ENCODE results near the gene TMEM108. TPM values are rescaled to one million over a fixed set of nuclear protein-coding genes. Genes with fewer than 3 reads are reported as not detected.

The TMEM108 gene
- total and polyA plus RNA-seq, 2 of the 4 experiments (the other 2 are of a cell fraction) = 0.18 to 2.2 TPM

GRCh38 chr3:133081016-133081415 is 42.8 kb downstream of the TMEM108 start:
- POLR2A ChIA-PET (ENCODE audit: unreplicated experiment) = interaction anchor here (0.6 kb wide), 1 partner anchor 1461 kb away, joined by 3 read pairs; no protein-coding TSS in a partner anchor
- no peak overlapping the region for H2BK5ac ChIP-seq (ENCODE audit: low read depth, low read length, poor library complexity, severe bottlenecking)
- H3K4me3 ChIP-seq (ENCODE audit: insufficient read depth, low read depth, low read length) = no peak overlapping the region
- no peak for DNase-seq
- H3K4me2 ChIP-seq (ENCODE audit: low read depth, low read length) = no peak overlapping the region
- no peak overlapping the region for H3K14ac ChIP-seq (replicated peaks; ENCODE audit: low read depth, low read length)
- WGBS, 2 experiments (ENCODE audit: extremely low coverage in 2 of 2, insufficient read length in 1 of 2) = no CpG with 5 or more reads among the region's 7 CpGs
- no peak overlapping the region for H4K5ac ChIP-seq (ENCODE audit: low read depth, low read length)
- H3K4ac ChIP-seq (ENCODE audit: low read depth, low read length) = no peak overlapping the region
- no peak overlapping the region for H2BK15ac ChIP-seq (ENCODE audit: low read depth, low read length)
- no peak overlapping the region for H2AFZ ChIP-seq (replicated peaks; ENCODE audit: low read length, poor library complexity)
- H2AK9ac ChIP-seq (replicated peaks; ENCODE audit: low read depth, low read length, poor library complexity) = no peak overlapping the region
- no peak overlapping the region for H3K18ac ChIP-seq (ENCODE audit: low read depth, low read length)
- H2BK120ac ChIP-seq (ENCODE audit: low read depth, low read length) = no peak overlapping the region
- no peaks in the 10 kb centered on the region for H3K36me3 ChIP-seq (ENCODE audit: control insufficient read depth, insufficient read depth, low read length)
- no peak overlapping the region for H2BK20ac ChIP-seq (ENCODE audit: low read depth, low read length)
- no peak overlapping the region for H4K8ac ChIP-seq (ENCODE audit: low read depth in 2 of 2, low read length in 2 of 2)
- in situ Hi-C loops (cut with MboI; ENCODE audit: low sequenced_read_pairs) = no loop called here
- H3K56ac ChIP-seq (ENCODE audit: extremely low read depth, insufficient read depth, low read length) = no peak overlapping the region
- H4K91ac ChIP-seq (ENCODE audit: insufficient read depth, low read depth, low read length) = no peak overlapping the region
- H3K79me1 ChIP-seq (ENCODE audit: low read depth in 1 of 2, low read length in 2 of 2) = no peaks in the 10 kb centered on the region
- no peak overlapping the region for H3K27ac ChIP-seq (ENCODE audit: insufficient read depth, low read length)
- no peak overlapping the region for H3K23ac ChIP-seq (ENCODE audit: low read depth, low read length)
- H2AK5ac ChIP-seq (ENCODE audit: low read depth, low read length) = no peak overlapping the region
- H3K9ac ChIP-seq (ENCODE audit: low read depth, low read length) = no peak overlapping the region
- CTCF ChIA-PET = no interaction called here
- H3K4me1 ChIP-seq (ENCODE audit: control insufficient read depth, insufficient read depth, low read length) = no peaks in the 10 kb centered on the region
- H3K27me3 ChIP-seq (ENCODE audit: control insufficient read depth, insufficient read depth, low read length) = no peaks in the 10 kb centered on the region
- BruUV-seq (replicated peaks) = no TSS peak
- H3K9me3 ChIP-seq (ENCODE audit: control insufficient read depth, insufficient read depth, low read length) = no peaks in the 10 kb centered on the region
- intact Hi-C loops (cut with micrococcal nuclease) = no loop called here
- dilution Hi-C loops (cut with HindIII; ENCODE audit: low sequenced_read_pairs, unreplicated experiment) = no loop called here
- H3K9me1 ChIP-seq (ENCODE audit: insufficient read depth, low read length) = no peaks in the 10 kb centered on the region
- TF ChIP-seq RFX5 (IDR thresholded peaks at IDR 0.05; ENCODE audit: low read depth, low read length) = no peak
- TF ChIP-seq, protein P1, sequence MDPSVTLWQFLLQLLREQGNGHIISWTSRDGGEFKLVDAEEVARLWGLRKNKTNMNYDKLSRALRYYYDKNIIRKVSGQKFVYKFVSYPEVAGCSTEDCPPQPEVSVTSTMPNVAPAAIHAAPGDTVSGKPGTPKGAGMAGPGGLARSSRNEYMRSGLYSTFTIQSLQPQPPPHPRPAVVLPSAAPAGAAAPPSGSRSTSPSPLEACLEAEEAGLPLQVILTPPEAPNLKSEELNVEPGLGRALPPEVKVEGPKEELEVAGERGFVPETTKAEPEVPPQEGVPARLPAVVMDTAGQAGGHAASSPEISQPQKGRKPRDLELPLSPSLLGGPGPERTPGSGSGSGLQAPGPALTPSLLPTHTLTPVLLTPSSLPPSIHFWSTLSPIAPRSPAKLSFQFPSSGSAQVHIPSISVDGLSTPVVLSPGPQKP (IDR thresholded peaks at IDR 0.05; ENCODE audit: borderline replicate concordance, low read depth, low read length) = no peak
- TF ChIP-seq CEBPB (IDR thresholded peaks at IDR 0.05; ENCODE audit: low read depth, low read length) = no peak
- H4K20me1 ChIP-seq (ENCODE audit: insufficient read depth, low read length) = no peaks in the 10 kb centered on the region
- no peak for ATAC-seq (ENCODE audit: low read depth)
